GM23338 (cell line): ENCODE results near the gene GREB1L. TPM values are rescaled to one million over a fixed set of nuclear protein-coding genes. Genes with fewer than 3 reads are reported as not detected.

ENCODE experiments used
- ATAC-seq: fragments of 200-7000 bp; cut with Tn5 transposase; 3 replicates; pipeline ENCODE4 v1.9.1; 2020
- DNase-seq: peaks from one replicate; pipeline ENCODE4 v3.0.0-alpha.2; 2015; ENCODE audit warnings: low spot score
- H2AFZ ChIP-seq: fragments of 200-600 bp; sonication (generic); 2 replicates; pipeline ENCODE4 v1.8.0; 2016; ENCODE audit warnings: antibody characterized with exemption, mild to moderate bottlenecking, moderate library complexity
- H3F3A ChIP-seq: fragments of 200-600 bp; sonication (generic); replicated peaks from 2 replicates; pipeline ENCODE4 v1.8.0; 2017; ENCODE audit warnings: antibody characterized with exemption, mixed run types, low read depth
- H3K27ac ChIP-seq: fragments of 200-600 bp; sonication (generic); 2 replicates; pipeline ENCODE4 v1.6.1; 2016; ENCODE audit warnings: low read depth
- H3K27me3 ChIP-seq: fragments of 200-600 bp; sonication (generic); 2 replicates; pipeline ENCODE4 v1.8.0; 2016; ENCODE audit warnings: mild to moderate bottlenecking, mixed run types, moderate library complexity; ENCODE audit not compliant: insufficient read depth
- H3K36me3 ChIP-seq: fragments of 200-600 bp; sonication (generic); 2 replicates; pipeline ENCODE4 v1.8.0; 2016; ENCODE audit warnings: mild to moderate bottlenecking; ENCODE audit not compliant: insufficient read depth
- H3K4me1 ChIP-seq: fragments of 200-600 bp; sonication (generic); 2 replicates; pipeline ENCODE4 v1.8.0; 2016; ENCODE audit warnings: mild to moderate bottlenecking, moderate library complexity; ENCODE audit not compliant: insufficient read depth
- H3K4me2 ChIP-seq: fragments of 200-600 bp; sonication (generic); 2 replicates; pipeline ENCODE4 v1.7.1; 2017; ENCODE audit warnings: mixed run types
- H3K4me3 ChIP-seq: fragments of 200-600 bp; sonication (generic); 2 replicates; pipeline ENCODE4 v1.6.1; 2016; ENCODE audit warnings: mixed run types
- H3K79me2 ChIP-seq: fragments of 200-600 bp; sonication (generic); replicated peaks from 2 replicates; pipeline ENCODE4 v1.8.0; 2017; ENCODE audit warnings: mild to moderate bottlenecking; ENCODE audit not compliant: insufficient read depth
- H3K9me2 ChIP-seq: fragments of 200-600 bp; sonication (generic); 2 replicates; pipeline ENCODE4 v1.8.0; 2017; ENCODE audit not compliant: insufficient read depth
- H4K20me1 ChIP-seq: fragments of 200-600 bp; sonication (generic); replicated peaks from 2 replicates; pipeline ENCODE4 v1.8.0; 2017; ENCODE audit warnings: mild to moderate bottlenecking; ENCODE audit not compliant: insufficient read depth
- H3K27ac Mint-ChIP-seq: 2 replicates; pipeline ENCODE4 v1.8.0; 2020; ENCODE audit warnings: inconsistent platforms, mild to moderate bottlenecking, moderate library complexity, mixed read lengths
- H3K27me3 Mint-ChIP-seq: 3 replicates; pipeline ENCODE4 v1.8.0; 2022; ENCODE audit warnings: low read depth, mild to moderate bottlenecking, moderate library complexity, mixed read lengths, inconsistent platforms; ENCODE audit not compliant: insufficient read depth, poor library complexity
- H3K36me3 Mint-ChIP-seq: 3 replicates; pipeline ENCODE4 v1.8.0; 2021; ENCODE audit warnings: low read depth, mild to moderate bottlenecking, inconsistent platforms, moderate library complexity, mixed read lengths
- H3K4me1 Mint-ChIP-seq: 3 replicates; pipeline ENCODE4 v1.8.0; 2020; ENCODE audit warnings: mild to moderate bottlenecking, inconsistent platforms, mixed read lengths
- H3K4me3 Mint-ChIP-seq: 3 replicates; pipeline ENCODE4 v1.8.0; 2021; ENCODE audit warnings: moderate library complexity, mild to moderate bottlenecking, inconsistent platforms, mixed read lengths
- H3K9me3 Mint-ChIP-seq: 3 replicates; pipeline ENCODE4 v1.8.0; 2020; ENCODE audit warnings: moderate library complexity, mild to moderate bottlenecking, inconsistent platforms, mixed read lengths
- CREB1 ChIP-seq: fragments of 250-450 bp; sonication (Bioruptor Pico); IDR thresholded peaks from 2 replicates; pipeline ENCODE4 v1.5.0; 2020; ENCODE audit warnings: low read depth, mild to moderate bottlenecking, moderate library complexity
- ETS1 ChIP-seq: IDR thresholded peaks from 2 replicates; pipeline ENCODE4 v1.6.1; 2016; ENCODE audit warnings: antibody characterized with exemption
- JUNB ChIP-seq: IDR thresholded peaks from one replicate; pipeline ENCODE4 v1.6.1; 2016; ENCODE audit warnings: antibody characterized with exemption; ENCODE audit not compliant: unreplicated experiment
- POLR2AphosphoS5 ChIP-seq: IDR thresholded peaks from 2 replicates; pipeline ENCODE4 v1.6.1; 2016; ENCODE audit warnings: antibody characterized with exemption, low read depth
- ZNF114 ChIP-seq: fragments of 250-450 bp; sonication (Bioruptor Pico); IDR thresholded peaks from 2 replicates; pipeline ENCODE4 v1.5.0; 2020; ENCODE audit warnings: mild to moderate bottlenecking, moderate library complexity
- ZNF331 ChIP-seq: fragments of 250-450 bp; sonication (Bioruptor Pico); IDR thresholded peaks from 2 replicates; pipeline ENCODE4 v1.5.0; 2020; ENCODE audit warnings: low read depth, mild to moderate bottlenecking, moderate library complexity
- polyA plus RNA-seq: library from polyadenylated mRNA; unstranded; fragments of >200 nt; fragmentation: Nextera tagmentation; extraction: Ambion mirVana; gene quantifications from 2 replicates; pipeline ENCODE4 v1.2.1, GENCODE V29; 2016
- total RNA-seq: library from RNA; depleted of rRNA; stranded (reverse); fragments of >200 nt; shearing (Covaris generic); gene quantifications from 2 replicates; pipeline ENCODE4 v1.2.3, GENCODE V29; 2014
- TF ChIP-seq, protein P1 (sequence below): fragments of 250-450 bp; sonication (Bioruptor Pico); IDR thresholded peaks from 2 replicates; pipeline ENCODE4 v1.5.0; 2020; ENCODE audit warnings: mild to moderate bottlenecking, moderate library complexity

GREB1L gene
- total and polyA plus RNA-seq, 2 experiments from 2014 or later = 0.03 to 0.29 TPM

DNA sequence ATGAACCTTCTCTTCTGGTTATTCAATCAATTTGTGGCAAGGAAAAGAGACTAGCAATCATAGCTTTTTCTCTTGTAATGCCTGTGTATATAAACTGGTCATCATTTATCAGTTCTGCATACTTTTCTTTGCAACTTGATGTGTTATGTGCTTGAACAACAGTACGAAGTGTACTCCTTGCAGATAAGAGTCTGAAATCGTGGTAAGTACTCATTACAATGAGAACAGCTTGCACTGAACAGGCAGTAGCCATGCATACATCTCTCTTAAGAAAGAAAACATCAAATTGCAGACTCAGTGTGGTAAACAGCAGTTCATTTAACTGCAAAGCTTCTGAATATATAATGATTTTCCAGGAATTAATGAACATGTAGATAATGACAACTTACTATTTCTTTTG, 64.3 kb downstream of the GREB1L start:
- Histone ChIP-seq H3K4me1 (peaks cover 4% of the 10 kb centered on the region; the same call in 1 of the 2 replicates), H3K4me2 (no peak overlapping the region)
- H3K9me3 Mint-ChIP-seq = no peaks in the 10 kb centered on the region

More for the DNA sequence above, 64.3 kb downstream of the GREB1L start:
- Histone ChIP-seq H2AFZ (no peak overlapping the region), H3K27me3 (no peaks in the 10 kb centered on the region), H4K20me1 (no peaks in the 10 kb centered on the region), H3K79me2 (no peaks in the 10 kb centered on the region), H3F3A (no peaks in the 10 kb centered on the region), H3K4me3 (no peak overlapping the region), H3K9me2 (no peaks in the 10 kb centered on the region), H3K36me3 (no peaks in the 10 kb centered on the region), H3K27ac (no peak overlapping the region)
- Mint-ChIP-seq H3K36me3 (no peaks in the 10 kb centered on the region), H3K27ac (no peak overlapping the region), H3K4me1 (peaks cover 7% of the 10 kb centered on the region; the same call in 1 of the 3 replicates), H3K4me3 (no peak overlapping the region), H3K27me3 (no peaks in the 10 kb centered on the region)
- DNase-seq (no peak), ATAC-seq (no peak)
- TF ChIP-seq ZNF331 (CRISPR knock-in tag) = no peak
- TF ChIP-seq, protein P1, sequence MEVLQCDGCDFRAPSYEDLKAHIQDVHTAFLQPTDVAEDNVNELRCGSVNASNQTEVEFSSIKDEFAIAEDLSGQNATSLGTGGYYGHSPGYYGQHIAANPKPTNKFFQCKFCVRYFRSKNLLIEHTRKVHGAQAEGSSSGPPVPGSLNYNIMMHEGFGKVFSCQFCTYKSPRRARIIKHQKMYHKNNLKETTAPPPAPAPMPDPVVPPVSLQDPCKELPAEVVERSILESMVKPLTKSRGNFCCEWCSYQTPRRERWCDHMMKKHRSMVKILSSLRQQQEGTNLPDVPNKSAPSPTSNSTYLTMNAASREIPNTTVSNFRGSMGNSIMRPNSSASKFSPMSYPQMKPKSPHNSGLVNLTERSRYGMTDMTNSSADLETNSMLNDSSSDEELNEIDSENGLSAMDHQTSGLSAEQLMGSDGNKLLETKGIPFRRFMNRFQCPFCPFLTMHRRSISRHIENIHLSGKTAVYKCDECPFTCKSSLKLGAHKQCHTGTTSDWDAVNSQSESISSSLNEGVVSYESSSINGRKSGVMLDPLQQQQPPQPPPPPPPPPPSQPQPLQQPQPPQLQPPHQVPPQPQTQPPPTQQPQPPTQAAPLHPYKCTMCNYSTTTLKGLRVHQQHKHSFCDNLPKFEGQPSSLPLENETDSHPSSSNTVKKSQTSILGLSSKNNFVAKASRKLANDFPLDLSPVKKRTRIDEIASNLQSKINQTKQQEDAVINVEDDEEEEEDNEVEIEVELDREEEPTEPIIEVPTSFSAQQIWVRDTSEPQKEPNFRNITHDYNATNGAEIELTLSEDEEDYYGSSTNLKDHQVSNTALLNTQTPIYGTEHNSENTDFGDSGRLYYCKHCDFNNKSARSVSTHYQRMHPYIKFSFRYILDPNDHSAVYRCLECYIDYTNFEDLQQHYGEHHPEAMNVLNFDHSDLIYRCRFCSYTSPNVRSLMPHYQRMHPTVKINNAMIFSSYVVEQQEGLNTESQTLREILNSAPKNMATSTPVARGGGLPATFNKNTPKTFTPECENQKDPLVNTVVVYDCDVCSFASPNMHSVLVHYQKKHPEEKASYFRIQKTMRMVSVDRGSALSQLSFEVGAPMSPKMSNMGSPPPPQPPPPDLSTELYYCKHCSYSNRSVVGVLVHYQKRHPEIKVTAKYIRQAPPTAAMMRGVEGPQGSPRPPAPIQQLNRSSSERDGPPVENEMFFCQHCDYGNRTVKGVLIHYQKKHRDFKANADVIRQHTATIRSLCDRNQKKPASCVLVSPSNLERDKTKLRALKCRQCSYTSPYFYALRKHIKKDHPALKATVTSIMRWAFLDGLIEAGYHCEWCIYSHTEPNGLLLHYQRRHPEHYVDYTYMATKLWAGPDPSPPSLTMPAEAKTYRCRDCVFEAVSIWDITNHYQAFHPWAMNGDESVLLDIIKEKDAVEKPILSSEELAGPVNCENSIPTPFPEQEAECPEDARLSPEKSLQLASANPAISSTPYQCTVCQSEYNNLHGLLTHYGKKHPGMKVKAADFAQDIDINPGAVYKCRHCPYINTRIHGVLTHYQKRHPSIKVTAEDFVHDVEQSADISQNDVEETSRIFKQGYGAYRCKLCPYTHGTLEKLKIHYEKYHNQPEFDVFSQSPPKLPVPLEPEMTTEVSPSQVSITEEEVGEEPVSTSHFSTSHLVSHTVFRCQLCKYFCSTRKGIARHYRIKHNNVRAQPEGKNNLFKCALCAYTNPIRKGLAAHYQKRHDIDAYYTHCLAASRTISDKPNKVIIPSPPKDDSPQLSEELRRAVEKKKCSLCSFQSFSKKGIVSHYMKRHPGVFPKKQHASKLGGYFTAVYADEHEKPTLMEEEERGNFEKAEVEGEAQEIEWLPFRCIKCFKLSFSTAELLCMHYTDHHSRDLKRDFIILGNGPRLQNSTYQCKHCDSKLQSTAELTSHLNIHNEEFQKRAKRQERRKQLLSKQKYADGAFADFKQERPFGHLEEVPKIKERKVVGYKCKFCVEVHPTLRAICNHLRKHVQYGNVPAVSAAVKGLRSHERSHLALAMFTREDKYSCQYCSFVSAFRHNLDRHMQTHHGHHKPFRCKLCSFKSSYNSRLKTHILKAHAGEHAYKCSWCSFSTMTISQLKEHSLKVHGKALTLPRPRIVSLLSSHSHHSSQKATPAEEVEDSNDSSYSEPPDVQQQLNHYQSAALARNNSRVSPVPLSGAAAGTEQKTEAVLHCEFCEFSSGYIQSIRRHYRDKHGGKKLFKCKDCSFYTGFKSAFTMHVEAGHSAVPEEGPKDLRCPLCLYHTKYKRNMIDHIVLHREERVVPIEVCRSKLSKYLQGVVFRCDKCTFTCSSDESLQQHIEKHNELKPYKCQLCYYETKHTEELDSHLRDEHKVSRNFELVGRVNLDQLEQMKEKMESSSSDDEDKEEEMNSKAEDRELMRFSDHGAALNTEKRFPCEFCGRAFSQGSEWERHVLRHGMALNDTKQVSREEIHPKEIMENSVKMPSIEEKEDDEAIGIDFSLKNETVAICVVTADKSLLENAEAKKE (CRISPR knock-in tag) = no peak
- TF ChIP-seq ETS1 = no peak
- TF ChIP-seq JUNB = no peak
- no peak for TF ChIP-seq CREB1
- TF ChIP-seq ZNF114 (CRISPR knock-in tag) = no peak
- TF ChIP-seq POLR2AphosphoS5 = no peak
